Measurements from ENCODE around the gene PTPRM. TPM values are rescaled to one million over a fixed set of nuclear protein-coding genes. Genes with fewer than 3 reads are reported as not detected.

The PTPRM gene
- total and polyA plus RNA-seq, 4 donors, result 9.2 to 23.0 (median 12.7) TPM

DNA sequence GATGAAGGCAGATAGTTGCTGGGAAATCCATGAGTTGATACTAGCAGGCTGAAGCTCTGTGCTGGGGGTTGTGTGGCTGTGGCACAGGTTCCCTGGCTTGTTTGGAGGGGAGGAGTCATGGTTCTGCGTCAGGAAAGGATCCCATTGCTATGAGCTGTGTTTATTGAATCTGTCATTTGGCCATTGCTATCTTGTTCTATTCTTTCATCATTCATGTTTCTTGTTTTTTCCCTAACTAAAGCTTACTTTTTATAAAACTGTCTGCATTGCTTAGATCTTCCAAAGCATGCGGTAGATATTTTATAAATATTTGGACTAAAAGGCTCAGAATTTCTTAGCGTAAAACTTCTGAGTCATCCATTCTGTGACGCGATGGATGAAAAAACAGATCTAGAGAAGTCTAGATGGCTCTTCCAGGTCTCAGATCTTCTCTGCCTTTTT is 335.3 kb downstream of the PTPRM start:
- DNase-seq (ENCODE audit: low spot score), result no peak
- Histone ChIP-seq H3K27me3 (ENCODE audit: control insufficient read depth in 4 of 4, insufficient read depth in 4 of 4, low read length in 3 of 4) (no peaks in the 10 kb centered on the region), H3K4me3 (ENCODE audit: low read depth in 1 of 3, low read length in 3 of 3) (no peak overlapping the region), H3K9ac (ENCODE audit: low read depth in 1 of 2, low read length in 2 of 2) (no peak overlapping the region), H3K4me1 (ENCODE audit: control insufficient read depth in 4 of 4, insufficient read depth in 4 of 4, low read length in 3 of 4) (peaks cover 0 to 1% (median 0%) of the 10 kb centered on the region in 4 donors), H3K27ac (ENCODE audit: low read depth in 1 of 2, low read length in 2 of 2) (no peak overlapping the region), H3K9me3 (ENCODE audit: control insufficient read depth in 4 of 4, low read length in 3 of 4) (no peaks in the 10 kb centered on the region), H3K36me3 (ENCODE audit: control insufficient read depth in 4 of 4, insufficient read depth in 3 of 4, low read depth in 1 of 4, low read length in 3 of 4) (no peaks in the 10 kb centered on the region)
- TF ChIP-seq, protein P1, sequence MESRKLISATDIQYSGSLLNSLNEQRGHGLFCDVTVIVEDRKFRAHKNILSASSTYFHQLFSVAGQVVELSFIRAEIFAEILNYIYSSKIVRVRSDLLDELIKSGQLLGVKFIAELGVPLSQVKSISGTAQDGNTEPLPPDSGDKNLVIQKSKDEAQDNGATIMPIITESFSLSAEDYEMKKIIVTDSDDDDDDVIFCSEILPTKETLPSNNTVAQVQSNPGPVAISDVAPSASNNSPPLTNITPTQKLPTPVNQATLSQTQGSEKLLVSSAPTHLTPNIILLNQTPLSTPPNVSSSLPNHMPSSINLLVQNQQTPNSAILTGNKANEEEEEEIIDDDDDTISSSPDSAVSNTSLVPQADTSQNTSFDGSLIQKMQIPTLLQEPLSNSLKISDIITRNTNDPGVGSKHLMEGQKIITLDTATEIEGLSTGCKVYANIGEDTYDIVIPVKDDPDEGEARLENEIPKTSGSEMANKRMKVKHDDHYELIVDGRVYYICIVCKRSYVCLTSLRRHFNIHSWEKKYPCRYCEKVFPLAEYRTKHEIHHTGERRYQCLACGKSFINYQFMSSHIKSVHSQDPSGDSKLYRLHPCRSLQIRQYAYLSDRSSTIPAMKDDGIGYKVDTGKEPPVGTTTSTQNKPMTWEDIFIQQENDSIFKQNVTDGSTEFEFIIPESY (IDR thresholded peaks at IDR 0.05), result no peak
- TF ChIP-seq, protein P2, sequence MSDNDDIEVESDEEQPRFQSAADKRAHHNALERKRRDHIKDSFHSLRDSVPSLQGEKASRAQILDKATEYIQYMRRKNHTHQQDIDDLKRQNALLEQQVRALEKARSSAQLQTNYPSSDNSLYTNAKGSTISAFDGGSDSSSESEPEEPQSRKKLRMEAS (IDR thresholded peaks at IDR 0.05), result no peak
- TF ChIP-seq TAF1 (conservative IDR thresholded peaks at IDR 0.05) (no peak), YY1 (IDR thresholded peaks at IDR 0.05) (no peak), SP1 (IDR thresholded peaks at IDR 0.05) (no peak), HNF4G (IDR thresholded peaks at IDR 0.05) (no peak), EGR1 (IDR thresholded peaks at IDR 0.05; ENCODE audit: low read depth in 2 of 2) (no peak), RXRA (IDR thresholded peaks at IDR 0.05) (no peak), HNF4A (conservative IDR thresholded peaks at IDR 0.05) (no peak), FOXA2 (IDR thresholded peaks at IDR 0.05) (no peak), RAD21 (IDR thresholded peaks at IDR 0.05) (no peak), FOXA1 (IDR thresholded peaks at IDR 0.05) (no peak), JUND (IDR thresholded peaks at IDR 0.05) (no peak), NR2F2 (IDR thresholded peaks at IDR 0.05) (no peak), GABPA (IDR thresholded peaks at IDR 0.05 in 1 of 2, conservative IDR thresholded peaks at IDR 0.05 in 1 of 2) (no peak)
- TF ChIP-seq, protein P3, sequence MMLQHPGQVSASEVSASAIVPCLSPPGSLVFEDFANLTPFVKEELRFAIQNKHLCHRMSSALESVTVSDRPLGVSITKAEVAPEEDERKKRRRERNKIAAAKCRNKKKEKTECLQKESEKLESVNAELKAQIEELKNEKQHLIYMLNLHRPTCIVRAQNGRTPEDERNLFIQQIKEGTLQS (IDR thresholded peaks at IDR 0.05), result no peak
- TF ChIP-seq, protein P4, sequence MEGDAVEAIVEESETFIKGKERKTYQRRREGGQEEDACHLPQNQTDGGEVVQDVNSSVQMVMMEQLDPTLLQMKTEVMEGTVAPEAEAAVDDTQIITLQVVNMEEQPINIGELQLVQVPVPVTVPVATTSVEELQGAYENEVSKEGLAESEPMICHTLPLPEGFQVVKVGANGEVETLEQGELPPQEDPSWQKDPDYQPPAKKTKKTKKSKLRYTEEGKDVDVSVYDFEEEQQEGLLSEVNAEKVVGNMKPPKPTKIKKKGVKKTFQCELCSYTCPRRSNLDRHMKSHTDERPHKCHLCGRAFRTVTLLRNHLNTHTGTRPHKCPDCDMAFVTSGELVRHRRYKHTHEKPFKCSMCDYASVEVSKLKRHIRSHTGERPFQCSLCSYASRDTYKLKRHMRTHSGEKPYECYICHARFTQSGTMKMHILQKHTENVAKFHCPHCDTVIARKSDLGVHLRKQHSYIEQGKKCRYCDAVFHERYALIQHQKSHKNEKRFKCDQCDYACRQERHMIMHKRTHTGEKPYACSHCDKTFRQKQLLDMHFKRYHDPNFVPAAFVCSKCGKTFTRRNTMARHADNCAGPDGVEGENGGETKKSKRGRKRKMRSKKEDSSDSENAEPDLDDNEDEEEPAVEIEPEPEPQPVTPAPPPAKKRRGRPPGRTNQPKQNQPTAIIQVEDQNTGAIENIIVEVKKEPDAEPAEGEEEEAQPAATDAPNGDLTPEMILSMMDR (IDR thresholded peaks at IDR 0.05; ENCODE audit: low read depth, low read length, missing input control), result no peak
- TF ChIP-seq, protein P5, sequence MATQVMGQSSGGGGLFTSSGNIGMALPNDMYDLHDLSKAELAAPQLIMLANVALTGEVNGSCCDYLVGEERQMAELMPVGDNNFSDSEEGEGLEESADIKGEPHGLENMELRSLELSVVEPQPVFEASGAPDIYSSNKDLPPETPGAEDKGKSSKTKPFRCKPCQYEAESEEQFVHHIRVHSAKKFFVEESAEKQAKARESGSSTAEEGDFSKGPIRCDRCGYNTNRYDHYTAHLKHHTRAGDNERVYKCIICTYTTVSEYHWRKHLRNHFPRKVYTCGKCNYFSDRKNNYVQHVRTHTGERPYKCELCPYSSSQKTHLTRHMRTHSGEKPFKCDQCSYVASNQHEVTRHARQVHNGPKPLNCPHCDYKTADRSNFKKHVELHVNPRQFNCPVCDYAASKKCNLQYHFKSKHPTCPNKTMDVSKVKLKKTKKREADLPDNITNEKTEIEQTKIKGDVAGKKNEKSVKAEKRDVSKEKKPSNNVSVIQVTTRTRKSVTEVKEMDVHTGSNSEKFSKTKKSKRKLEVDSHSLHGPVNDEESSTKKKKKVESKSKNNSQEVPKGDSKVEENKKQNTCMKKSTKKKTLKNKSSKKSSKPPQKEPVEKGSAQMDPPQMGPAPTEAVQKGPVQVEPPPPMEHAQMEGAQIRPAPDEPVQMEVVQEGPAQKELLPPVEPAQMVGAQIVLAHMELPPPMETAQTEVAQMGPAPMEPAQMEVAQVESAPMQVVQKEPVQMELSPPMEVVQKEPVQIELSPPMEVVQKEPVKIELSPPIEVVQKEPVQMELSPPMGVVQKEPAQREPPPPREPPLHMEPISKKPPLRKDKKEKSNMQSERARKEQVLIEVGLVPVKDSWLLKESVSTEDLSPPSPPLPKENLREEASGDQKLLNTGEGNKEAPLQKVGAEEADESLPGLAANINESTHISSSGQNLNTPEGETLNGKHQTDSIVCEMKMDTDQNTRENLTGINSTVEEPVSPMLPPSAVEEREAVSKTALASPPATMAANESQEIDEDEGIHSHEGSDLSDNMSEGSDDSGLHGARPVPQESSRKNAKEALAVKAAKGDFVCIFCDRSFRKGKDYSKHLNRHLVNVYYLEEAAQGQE (IDR thresholded peaks at IDR 0.05), result no peak
- WGBS, result 86% methylated on average over 5 of the region's 5 CpGs
